Erythroblast (primary cell): ENCODE measurements around the gene RDH16.

Experiments
- GATA1 ChIP-seq: IDR thresholded peaks from 2 replicates; pipeline ENCODE4 v1.6.1; 2011; ENCODE audit warnings: low read depth, mild to moderate bottlenecking, control low read depth, low read length, moderate library complexity
- POLR2A ChIP-seq: IDR thresholded peaks from 2 replicates; pipeline ENCODE4 v1.6.1; 2011; ENCODE audit warnings: mild to moderate bottlenecking, low read length

- TF ChIP-seq POLR2A = no peak
- no peak for TF ChIP-seq GATA1
Measured at GRCh38 chr12:56996793-56997545, 39.6 kb upstream of the RDH16 start.
